Neural cell (in vitro differentiated cells): ENCODE measurements around the gene C2CD2L.

ENCODE experiments used
- CTCF ChIP-seq: fragments of 450-650 bp; IDR thresholded peaks from 2 replicates; pipeline ENCODE4 v1.5.1; 2014; ENCODE audit warnings: antibody characterized with exemption, mild to moderate bottlenecking, moderate library complexity; ENCODE audit not compliant: poor library complexity, severe bottlenecking
- SMC3 ChIP-seq: fragments of 450-650 bp; conservative IDR thresholded peaks from 2 replicates; pipeline ENCODE4 v1.6.1; 2014; ENCODE audit warnings: antibody characterized with exemption, mild to moderate bottlenecking, moderate library complexity; ENCODE audit not compliant: poor library complexity

DNA sequence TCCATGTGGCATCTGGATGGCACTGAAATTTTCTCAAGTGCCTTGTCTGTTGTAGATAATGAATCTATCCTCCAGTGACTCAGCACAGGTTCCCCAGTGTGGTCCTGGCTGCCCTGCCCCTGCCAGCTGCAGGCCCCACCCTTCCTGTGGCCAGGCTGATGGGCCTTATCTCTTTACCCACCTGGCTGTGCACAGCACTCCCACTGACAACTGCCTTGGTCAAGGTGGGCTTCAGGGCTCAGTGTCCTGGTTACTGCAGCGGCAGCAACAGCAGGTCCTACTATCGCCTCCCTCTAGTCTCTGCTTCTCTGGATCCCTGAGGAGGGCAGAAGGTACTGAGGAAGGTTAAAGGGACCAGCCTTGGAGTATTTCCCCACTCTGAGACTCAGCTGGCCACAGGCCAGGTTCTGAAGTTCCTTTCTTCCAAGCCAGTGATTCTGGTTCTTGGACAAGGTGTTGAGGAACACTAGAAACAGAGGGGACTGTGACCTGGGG lies 19.4 kb upstream of the C2CD2L start:
- TF ChIP-seq CTCF (no peak), SMC3 (no peak)
